GM21786 (cell line): Measurements from ENCODE around the gene CYFIP1.

Source experiments
- ATAC-seq: cut with Tn5 transposase; IDR thresholded peaks from one replicate; pipeline ENCODE4 v1.9.1; 2021; ENCODE audit not compliant: unreplicated experiment

Gene CYFIP1

DNA sequence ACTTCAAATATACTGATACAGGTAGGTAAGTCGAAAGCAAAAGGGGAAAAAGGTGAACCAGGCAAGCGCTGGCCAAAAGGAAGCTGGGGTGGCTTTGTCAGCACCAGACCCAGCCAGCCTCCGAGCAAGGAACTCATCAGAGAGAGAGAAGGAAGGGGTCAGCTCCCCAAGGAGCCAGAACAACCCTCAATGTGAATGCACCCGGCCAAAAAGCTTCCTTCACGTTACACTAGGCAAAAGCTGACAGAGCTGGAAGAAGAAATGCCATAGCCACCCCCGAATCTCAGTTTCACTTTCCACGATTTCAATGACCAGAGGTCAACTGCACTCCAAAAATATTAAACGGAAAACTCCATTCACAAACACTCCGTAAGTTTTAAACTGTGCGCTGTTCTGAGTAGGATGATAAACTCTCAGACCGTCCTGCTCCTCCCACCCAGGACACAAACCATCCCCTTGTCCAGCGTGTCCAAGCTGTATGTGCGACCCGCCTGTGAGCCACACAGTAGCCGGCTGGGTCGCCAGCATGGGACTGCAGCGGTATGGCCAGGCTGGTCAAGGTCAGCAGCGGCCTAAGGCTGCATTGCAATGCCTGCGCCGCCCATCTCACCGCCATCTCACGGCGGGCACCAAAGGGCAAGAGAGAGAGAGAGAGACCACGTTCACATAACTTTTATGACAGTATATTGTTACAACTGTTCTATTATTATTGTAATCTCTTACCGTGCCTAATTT is 29.7 kb downstream of the CYFIP1 start:
- ATAC-seq, result no peak

DNA sequence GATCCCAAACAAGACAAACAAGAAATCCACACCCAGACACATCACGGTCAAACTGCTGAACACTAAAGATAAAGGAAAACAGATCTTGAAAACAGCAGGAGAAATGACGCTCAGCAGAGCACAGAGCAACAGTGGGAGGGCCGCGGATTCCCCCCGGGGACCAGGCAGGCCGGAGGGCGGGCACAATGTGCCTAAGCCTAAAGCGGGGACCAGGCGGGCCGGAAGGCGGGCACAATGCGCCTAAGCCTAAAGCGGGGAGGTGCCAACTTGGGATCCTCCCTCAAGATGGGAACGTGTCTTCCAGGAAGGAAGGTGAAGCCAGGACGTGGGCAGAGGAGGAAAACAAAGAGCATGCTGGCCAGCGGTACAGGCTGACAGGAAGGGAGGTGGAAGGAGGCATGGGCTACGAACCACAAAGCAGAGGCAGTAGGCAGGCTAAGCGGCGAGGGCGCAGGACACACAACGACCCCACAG is 31.1 kb downstream of the CYFIP1 start:
- ATAC-seq, result peak; percentile 93

DNA sequence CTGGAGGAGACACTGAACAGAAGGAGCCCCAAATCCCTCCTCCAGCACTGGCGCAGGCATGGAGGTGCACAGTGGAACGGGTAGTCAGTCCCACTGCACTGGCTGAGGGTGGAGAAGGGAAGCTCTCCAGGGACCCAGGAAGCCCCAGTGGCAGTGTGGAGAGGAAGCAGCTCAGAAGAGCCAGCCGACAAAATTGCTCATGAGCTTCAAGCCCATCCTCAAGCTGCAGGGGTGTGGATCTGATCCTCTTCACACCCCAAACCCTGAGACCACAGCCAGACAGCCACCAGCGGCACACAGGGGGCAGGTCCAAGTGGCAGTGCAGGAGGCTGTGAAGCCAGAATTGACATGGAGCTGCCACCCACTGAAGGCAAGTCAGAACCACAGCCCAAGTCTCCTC is 32.1 kb downstream of the CYFIP1 start:
- no peak for ATAC-seq

DNA sequence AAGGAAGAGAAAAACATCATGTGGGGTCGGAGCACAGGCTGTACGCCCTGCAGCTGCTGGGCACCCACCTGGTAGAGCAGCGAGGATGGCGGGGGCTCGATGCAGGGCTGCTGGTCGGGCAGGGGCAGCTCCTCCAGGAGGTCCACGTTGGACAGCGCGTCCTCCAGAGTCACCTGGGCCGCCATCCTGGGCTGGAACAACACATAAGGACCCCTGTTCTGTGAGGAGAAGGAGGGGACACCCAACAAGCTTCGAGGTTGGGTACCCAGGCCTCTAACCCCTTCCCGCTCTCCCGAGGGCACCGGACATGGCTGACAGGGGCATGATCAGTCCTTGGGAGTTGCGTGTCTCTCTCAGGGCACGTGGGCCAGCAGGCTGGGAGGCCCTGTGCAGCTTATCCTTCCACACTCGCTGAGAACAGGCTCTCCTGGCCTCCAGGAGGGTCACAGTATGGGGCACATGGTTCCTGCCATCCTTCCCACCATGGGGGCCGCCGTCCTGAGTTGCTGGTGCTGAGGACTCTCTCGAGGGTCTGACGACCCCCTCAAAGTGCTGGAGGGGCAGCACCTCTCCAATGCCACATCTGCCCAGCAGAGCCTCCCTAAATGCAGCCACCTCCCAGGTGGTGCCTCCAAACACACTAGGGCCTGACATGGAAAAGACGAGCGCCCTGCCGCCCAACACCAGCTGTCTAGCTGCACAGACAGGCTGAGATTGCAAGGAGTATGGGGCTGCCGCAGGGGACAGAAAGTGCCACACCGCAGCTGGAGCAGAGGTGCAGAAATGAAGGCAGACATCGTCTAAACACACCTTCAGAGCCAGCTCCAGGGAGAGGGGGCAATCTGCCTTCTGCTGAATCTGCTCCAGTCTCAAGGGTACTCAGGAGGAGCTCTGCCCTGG is 32.8 kb downstream of the CYFIP1 start:
- ATAC-seq, result no peak

DNA sequence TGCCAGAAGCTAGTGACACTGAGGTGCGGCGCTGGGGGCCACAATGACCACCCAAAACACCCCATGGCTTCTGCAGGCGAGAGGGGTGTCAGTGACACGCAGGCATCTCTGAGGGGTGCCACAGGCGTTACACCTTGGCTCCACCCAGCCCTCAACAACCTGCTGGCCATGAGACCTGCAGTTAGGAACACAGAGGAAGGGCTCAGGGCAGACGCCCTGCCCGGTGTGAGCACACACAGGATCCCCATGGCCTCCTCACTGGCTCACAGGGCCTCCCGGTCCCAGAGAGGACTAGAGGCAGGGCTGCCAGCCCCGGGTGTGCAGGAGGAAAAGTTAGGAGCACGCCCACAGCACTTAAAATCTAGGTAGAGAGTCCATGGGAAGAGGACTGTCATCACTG is 35.1 kb downstream of the CYFIP1 start:
- ATAC-seq, result no peak

DNA sequence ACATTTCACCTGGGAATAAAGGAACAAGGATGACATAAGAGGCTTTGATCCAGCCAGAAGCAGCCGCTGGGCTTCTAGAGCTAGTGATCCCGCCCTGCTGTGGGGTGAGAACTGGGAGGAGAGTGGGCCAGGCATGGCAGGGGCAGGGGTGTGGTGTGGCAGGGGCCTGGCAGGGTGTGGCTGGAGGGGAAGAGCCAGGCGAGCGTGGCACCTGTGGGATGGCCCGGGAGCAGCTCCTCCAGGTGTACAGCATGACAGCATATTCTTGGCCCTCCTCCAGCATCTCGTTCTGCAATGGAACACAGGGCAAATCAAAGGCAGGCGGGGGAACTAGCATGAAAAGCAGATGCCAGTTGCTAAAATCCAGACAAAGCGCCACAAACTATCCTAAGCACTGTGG is 35.5 kb downstream of the CYFIP1 start:
- no peak for ATAC-seq

DNA sequence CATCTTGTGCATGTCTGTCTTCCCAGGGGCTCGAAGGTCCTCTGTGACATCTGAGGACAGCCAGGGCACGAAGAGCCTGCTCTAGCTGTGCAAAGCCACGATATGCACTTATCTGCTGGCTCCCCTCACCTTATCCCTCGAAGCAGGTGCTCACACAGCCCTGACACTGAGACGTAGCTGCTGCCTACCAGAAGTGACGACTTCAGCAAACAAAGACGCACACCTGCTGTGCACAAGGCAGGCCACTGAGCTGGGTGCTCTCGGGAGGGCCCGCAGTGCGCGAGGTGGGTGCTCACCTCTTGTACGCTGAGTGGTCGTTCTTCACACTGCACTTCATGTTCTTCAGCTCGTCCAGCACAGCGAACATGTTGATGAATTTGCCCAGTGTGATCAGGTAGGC is 37.3 kb downstream of the CYFIP1 start:
- ATAC-seq, result no peak

DNA sequence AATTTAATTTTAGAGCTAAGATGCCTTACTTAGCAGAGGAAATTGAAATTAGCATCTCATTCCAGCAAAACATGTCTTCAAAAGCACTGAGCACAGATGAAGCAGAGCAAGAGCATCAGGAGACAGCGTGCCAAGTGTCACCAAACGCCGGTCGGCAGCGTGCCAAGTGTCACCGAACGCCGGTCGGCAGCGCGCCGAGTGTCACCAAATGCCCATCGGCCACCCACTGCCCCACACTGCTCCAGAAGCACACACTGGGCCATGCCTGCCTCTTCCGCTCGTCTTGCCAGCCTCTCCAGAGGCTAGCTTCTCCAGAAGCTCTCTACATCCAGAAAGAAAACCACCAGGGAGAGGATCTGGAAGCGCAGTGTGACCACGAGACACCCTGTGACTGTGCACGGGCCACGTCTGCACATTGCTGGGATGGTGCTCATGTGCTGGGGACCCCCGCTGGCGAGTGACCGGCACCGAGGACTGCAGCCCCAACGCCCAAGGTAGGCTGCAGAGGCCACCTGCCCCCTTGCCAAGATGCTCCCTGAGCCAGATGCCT is 37.8 kb downstream of the CYFIP1 start:
- ATAC-seq, result no peak

DNA sequence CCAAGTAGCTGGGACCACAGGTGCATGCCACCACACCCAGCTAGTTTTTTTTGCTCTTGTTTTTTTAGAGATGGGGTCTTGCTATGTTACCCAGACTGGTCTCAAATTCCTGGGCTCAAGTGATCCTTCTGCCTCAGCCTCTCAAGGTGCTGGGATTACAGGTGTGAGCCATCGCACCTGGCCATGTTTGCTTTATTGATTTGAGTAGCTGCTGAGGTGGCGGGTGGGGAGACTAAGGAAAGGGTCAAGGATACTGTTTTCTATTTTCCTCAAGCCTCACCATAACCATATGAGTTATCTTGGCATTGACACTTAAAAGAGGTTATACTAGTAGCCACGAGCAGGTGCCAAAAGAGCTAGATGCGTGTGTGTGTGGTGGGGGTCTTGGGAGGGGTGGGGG is 39.0 kb downstream of the CYFIP1 start:
- ATAC-seq, result no peak

DNA sequence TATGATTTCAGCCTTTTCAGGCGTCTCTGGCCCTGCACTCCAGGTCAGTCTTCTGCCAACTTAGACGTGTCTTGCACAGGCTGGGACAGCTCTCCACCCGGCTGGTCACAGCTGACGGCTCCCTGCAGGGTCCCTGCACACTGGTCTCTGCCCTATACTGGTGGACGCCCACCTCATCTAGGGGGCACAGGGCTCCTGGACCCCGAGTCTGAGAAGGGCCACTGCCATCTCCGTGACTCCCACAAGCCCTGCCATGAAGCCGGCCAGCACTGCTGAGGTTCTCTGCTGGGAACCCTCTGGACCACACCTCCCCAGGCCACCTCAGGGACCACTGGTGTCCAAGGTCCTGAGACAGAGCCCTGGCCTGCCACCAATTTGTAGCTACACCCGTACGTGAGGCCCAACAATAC is 40.5 kb downstream of the CYFIP1 start:
- ATAC-seq, result no peak

DNA sequence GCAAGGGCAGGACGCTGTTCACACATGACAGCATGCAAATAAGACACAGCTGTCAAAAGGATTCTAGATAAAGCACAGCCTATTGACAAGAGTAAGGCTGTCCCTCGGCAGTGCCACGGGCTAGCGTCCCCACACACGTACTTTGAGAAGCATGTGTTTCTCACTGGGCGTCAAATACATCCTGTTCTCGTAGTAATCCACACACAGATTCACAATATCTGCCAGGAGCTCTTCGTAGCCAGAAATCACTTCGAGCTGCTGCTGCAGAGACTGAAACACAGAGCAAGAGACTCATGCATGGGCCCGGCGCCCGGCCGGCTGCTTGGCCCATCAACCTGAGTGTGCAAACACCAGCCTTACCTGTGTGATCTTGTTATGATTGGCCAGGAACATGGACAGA is 41.1 kb downstream of the CYFIP1 start:
- no peak for ATAC-seq

DNA sequence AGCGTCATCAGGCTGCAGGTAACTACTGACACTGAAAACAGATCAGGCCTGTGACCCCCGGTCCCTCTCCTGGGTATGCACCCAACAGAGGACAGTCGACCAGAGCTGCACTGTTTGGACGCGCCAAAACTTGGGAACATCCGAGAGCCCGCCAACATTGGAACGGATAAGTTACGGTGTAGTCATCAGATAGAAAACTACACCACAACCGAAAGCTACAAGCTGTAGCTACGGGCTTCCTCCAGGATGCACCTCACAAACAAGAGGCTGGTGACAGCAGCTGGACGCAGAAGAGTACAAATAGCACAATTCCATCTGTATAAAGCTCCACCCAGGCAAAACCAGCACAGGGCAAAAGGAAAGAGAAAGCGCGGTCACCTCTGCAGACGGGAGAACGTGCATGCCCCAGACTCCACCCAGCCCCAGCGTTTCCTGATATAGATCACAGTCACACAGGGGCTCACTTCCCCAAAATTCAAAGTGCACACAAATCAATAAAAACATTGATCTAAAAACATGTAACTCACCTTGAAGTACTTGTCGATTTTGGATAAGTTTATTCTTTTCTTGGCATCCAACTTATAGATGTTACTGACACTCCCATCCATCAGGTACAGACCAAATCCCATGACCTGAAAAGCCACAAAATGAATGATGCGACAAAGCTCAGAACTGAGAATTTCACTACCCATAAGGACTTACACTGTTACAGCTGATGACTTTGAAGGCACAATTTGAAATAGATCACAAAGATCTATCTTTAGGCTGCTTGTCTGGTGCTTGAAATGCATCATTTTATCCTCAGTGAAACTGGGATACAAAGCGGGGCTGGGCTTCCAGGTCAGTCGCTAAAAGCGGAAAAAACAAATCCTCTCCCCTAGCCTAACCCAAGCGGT is 43.3 kb downstream of the CYFIP1 start:
- peak; percentile 95 for ATAC-seq

DNA sequence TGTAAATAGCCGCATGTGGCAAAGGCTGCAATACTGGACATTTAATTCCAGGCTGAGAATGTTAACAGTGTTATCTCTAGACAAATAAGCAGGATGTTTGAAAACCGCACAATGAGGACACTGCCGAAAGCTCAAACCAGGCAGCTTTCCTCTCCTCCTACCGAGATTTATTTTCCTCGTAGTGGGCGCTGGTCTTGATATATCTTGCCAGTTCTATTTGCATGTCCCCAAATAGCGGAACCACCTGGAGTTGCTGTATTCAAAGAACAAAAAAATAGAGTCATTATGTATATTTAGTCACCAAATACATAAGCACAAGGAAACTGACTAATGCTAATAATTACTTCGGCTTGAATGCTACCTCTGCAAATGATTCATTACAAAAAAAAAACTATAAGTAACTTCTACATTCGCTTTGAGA is 46.5 kb downstream of the CYFIP1 start:
- no peak for ATAC-seq

DNA sequence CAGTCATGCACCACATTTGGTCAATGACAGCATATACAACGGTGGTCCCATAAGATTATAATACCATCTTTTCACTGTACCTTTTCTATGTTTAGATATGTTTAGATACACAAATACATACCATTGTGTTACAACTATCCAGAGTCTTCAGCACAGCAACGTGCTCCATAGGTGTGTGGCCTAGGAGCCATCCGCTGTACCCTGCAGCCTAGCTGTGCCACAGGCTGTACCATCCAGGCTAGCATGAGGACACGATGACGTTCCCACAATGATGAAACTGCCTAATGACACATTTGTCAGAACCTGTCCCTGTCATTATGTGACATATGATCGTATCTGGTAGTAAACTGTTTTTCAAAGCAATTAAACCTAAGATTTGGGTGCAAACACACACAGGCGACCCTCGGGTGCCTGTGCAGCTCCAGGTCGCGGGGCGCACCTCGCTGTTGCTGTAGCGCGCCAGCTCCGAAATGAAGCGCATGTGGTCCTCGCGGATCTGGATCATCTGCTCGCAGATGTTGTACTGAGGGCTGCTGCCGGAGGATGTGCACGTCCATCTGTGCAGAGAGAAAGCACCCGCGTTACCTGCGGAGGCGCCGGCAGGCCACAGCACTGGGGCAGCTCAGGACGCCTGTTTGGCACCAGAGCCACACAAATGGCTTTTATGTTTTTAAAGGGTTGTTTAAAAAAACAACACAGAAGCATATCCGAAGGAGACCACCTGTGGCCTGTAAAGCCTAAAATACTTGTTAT is 48.2 kb downstream of the CYFIP1 start:
- ATAC-seq, result no peak

DNA sequence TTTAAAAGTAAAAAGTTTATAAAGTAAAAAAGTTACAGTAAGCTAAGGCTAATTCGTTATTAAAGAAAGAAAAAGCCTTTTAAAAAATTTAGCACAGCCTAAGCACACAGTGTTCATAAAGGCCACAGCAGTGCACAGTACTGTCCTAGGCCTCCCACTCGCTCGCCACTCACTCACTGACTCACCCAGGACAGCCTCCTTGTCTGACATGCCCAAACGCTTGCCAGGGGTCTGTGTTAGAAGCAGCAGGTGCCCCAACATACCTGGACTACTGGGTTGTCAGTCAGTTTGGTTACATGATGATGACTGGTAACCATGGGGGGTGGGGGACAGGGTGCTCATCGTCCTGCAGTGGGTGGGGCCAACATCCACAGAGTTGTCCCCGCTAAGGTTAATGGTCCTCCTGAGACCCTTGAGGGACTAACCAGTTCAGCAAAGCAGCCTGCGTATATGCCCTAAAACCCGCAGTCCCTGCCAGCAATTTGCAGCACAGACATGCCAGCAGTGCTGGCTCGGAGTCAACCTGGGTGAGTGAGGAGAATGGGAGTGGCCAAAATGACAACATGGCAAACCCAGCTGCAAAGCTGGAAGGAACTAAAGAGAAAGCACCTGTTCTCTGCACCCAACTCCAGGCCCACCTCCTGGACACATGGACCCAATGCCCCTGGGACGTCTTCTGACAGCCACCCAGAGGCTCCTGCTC is 49.2 kb downstream of the CYFIP1 start:
- no peak for ATAC-seq

DNA sequence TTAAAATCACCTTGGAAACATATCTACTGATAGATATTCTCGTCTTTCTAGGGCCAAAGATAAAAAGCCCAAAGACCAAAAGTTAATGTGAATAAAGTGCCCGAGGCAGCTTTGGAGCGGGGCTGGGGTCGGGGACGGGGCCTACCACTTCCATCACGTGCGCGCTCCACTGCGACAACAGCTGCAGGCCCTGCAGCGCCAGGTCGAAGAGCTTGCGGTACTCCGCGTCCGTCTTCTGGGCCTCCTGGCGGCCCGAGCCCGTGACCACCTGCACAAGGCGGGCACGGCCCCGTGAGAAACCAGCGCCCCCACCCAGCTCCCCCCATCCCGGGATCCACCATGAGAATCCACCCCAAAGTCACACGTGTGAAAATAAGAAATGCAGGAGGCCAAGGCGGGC is 52.4 kb downstream of the CYFIP1 start:
- no peak for ATAC-seq

DNA sequence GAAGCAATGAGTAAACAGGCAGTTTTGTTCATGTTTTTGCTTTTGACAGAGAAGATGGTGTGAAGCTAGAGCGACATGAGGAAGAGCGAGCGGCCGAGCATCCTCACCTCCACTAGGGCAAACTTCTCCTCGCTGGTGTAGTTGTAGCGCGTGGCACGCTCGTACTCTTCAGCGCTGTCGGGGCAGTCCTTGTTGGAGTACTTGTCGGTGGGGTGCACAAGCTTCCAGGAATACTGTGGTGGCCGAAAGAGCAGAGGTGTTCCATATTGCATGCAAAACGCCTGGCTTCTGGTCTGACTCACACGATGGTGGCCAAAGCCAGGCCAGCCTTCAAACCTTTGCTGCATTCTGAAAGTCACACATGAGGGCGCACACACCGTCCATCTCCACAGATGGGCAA is 54.3 kb downstream of the CYFIP1 start:
- no peak for ATAC-seq

DNA sequence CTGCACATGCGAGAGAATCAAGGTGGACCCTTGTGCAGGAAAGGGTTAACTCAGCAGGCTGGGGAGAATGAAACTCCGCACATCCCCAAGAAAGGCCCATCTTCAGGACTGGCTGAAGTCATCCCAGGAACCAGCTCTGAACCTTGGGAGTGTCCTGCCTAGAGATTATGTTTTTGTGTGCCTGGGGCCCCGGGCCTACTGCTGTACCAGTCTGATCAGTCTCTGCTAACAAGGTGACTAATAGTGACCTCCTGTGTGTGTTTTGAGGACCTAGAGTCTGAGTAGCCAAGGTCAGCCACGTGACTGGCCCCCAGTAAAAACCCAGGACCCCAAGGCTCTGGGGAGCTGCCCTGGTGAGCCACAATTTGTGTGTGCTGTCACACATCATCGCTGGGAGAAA is 58.2 kb downstream of the CYFIP1 start:
- ATAC-seq, result no peak

DNA sequence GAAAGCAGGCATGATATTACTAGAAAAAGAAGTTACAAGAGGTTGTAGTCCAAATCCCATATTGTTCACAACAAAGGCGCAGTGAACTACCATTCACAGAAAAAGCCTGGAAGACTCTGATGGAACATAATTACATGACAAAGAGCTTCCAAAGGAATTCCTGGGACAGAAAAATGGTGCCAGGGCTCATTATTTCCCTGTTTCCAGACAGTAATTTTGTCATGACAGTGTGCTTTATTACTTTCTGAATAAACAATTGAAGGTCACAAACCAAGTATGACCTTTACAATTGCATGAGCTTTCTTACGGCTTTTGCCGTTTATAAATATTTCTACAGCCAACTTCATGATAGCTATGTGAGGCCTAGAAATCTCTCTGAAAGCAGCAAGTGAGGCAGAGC is 61.0 kb downstream of the CYFIP1 start:
- no peak for ATAC-seq
